GM11168 (cell line): ENCODE results near the gene IP6K3.

Experiments used
- in situ Hi-C: fragments of 300-500 bp; cut with MboI; formaldehyde crosslinking; loops from one replicate; pipeline ENCODE4 v1.12.0; 2022; ENCODE audit warnings: low sequenced_read_pairs; ENCODE audit not compliant: unreplicated experiment

IP6K3 gene

GRCh38 chr6:33683051-33683571 is 63.6 kb downstream of the IP6K3 start:
- in situ Hi-C loops, result no loop called here

GRCh38 chr6:33682341-33682740 is 64.4 kb downstream of the IP6K3 start:
- in situ Hi-C loops, result no loop called here

GRCh38 chr6:33679761-33680160 is 66.9 kb downstream of the IP6K3 start:
- in situ Hi-C loops, result no loop called here

GRCh38 chr6:33678932-33679490 is 67.7 kb downstream of the IP6K3 start:
- in situ Hi-C loops, result no loop called here

- in situ Hi-C loops, result no loop called here
Observed at GRCh38 chr6:33678233-33678931, 68.3 kb downstream of the IP6K3 start.

- in situ Hi-C loops, result no loop called here
Observed at GRCh38 chr6:33677689-33678088, 69.0 kb downstream of the IP6K3 start.

GRCh38 chr6:33677143-33677660 is 69.5 kb downstream of the IP6K3 start:
- in situ Hi-C loops, result no loop called here

- in situ Hi-C loops, result no loop called here
Observed at GRCh38 chr6:33676416-33677142, 70.1 kb downstream of the IP6K3 start.

- in situ Hi-C loops, result no loop called here
Observed at GRCh38 chr6:33675968-33676367, 70.7 kb downstream of the IP6K3 start.

- in situ Hi-C loops, result no loop called here
Observed at GRCh38 chr6:33673851-33674250, 72.9 kb downstream of the IP6K3 start.

- in situ Hi-C loops, result no loop called here
Observed at GRCh38 chr6:33672808-33673207, 73.9 kb downstream of the IP6K3 start.

GRCh38 chr6:33671744-33672072 is 75.0 kb downstream of the IP6K3 start:
- in situ Hi-C loops, result no loop called here
